GM12864 (cell line): ENCODE measurements around the gene LDLRAD4.

ENCODE experiments used
- DNase-seq: peaks from one replicate; pipeline ENCODE4 v3.0.0-alpha.2; 2011; ENCODE audit warnings: low read depth
- H3K4me3 ChIP-seq: 2 replicates; pipeline ENCODE4 v1.5.1; 2011; ENCODE audit warnings: mild to moderate bottlenecking, low read depth, low read length, control low read depth
- CTCF ChIP-seq: IDR thresholded peaks from 2 replicates; pipeline ENCODE4 v1.5.1; 2011; ENCODE audit warnings: low read depth, mild to moderate bottlenecking, moderate library complexity, low read length, control low read depth, inconsistent platforms; ENCODE audit errors: missing control alignments

Gene LDLRAD4

GRCh38 chr18:13625355-13625754, 406.8 kb downstream of the LDLRAD4 start:
- H3K4me3 ChIP-seq, result no peak overlapping the region
- DNase-seq, result no peak
- no peak for TF ChIP-seq CTCF

GRCh38 chr18:13625843-13626543, 407.4 kb downstream of the LDLRAD4 start:
- H3K4me3 ChIP-seq, result no peak overlapping the region
- no peak for DNase-seq
- no peak for TF ChIP-seq CTCF

- no peak for TF ChIP-seq CTCF
- no peak for DNase-seq
- no peak overlapping the region for H3K4me3 ChIP-seq
Measured at GRCh38 chr18:13626544-13626908, 408.0 kb downstream of the LDLRAD4 start.

- no peak for TF ChIP-seq CTCF
- no peak for DNase-seq
- H3K4me3 ChIP-seq, result no peak overlapping the region
Measured at GRCh38 chr18:13627639-13628038, 409.1 kb downstream of the LDLRAD4 start.

- H3K4me3 ChIP-seq, result no peak overlapping the region
- DNase-seq, result no peak
- no peak for TF ChIP-seq CTCF
Measured at GRCh38 chr18:13628211-13628610, 409.7 kb downstream of the LDLRAD4 start.

- no peak for DNase-seq
- peak; percentile 78 for TF ChIP-seq CTCF
- H3K4me3 ChIP-seq, result no peak overlapping the region
Measured at GRCh38 chr18:13629841-13630715, 411.5 kb downstream of the LDLRAD4 start.

- TF ChIP-seq CTCF, result no peak
- DNase-seq, result no peak
- no peak overlapping the region for H3K4me3 ChIP-seq
Measured at GRCh38 chr18:13630716-13631268, 412.2 kb downstream of the LDLRAD4 start.
